Hypothalamus (tissue), 51 donors: ENCODE data around the gene SP110.
"Not testable (repeated sequence)": the region's sequence is repeated elsewhere in the genome, so short reads cannot be mapped to it uniquely, and the experiment has no call there.

Experiments used
- DNase-seq, 51 donors: peaks; one replicate each; lab custom pipeline; 2025; lab: John Stamatoyannopoulos, UW

The SP110 gene

DNA sequence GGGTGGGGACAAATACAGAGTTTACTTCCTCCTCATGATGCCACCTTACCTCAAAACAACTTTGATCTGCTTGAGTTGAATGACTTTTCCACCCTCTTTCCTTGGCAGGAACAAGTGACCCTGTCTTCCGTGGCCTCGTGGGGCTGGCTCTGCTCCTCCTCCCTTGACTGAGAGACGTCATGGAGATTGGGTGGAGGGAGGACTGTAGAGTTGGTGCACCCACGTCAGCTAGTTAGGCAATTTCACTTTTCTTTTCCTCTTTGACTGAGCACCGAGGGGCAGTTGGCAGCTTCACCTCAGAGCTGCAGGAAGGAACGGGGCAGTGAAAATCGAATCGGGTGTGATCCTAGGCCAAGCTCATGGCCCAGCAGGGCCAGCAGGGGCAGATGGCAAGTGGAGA lies 5.7 kb upstream of the SP110 start, which contains the start of gene SP140:
Gene SP140, plus strand, starts transcription at position 251 of the 400 bp plus-strand sequence. Its CDS starts 109 bp downstream, at position 360.
- peak in 13 of 51 donors; percentile 1 to 13 (median 7) for DNase-seq

GRCh38 chr2:230224458-230224857 lies 4.7 kb upstream of the SP110 start:
- DNase-seq, result no peak

DNA sequence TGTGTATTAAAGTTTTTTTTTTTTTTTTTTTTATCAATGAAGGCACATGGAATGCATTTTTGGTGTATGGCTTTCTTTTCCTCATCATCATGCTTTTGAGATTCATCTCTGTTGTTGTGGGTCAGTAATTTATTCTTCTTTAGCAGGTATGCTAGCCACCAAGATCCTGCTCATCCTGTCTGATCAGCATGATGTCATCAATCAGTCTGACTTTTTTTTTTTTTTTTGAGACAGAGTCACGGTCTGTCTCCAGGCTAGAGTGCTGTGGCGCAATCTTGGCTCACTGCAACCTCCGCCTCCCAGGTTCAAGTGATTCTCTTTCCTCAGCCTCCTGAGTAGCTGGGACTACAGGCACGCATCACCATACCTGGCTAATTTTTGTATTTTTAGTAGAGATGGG lies 3.0 kb upstream of the SP110 start:
- not testable (repeated sequence) for DNase-seq

DNA sequence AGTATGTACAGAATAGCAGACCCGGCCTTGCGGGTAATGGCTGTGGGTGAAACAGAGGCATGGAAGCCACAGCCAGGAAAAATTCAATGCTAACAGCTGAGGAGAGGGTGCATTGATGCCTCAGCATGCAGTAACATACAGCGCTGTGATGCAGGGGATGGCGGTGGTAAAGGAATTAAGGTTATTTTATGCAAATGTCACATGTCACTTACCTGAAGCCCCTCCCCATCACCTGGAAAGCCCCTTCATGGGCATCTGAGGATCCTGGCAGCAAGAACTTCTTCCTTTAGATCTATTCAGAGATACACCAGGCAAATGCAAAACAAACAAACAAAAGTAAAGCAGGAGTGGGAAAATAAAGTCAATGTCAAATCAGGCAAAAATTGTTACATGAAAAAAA lies 1.7 kb upstream of the SP110 start:
- no peak for DNase-seq

- DNase-seq, result no peak
These were observed 674 bp upstream of the SP110 start for GRCh38 chr2:230220347-230220969.

- no peak for DNase-seq
These were observed 1.4 kb downstream of the SP110 start for GRCh38 chr2:230218421-230218820.

DNA sequence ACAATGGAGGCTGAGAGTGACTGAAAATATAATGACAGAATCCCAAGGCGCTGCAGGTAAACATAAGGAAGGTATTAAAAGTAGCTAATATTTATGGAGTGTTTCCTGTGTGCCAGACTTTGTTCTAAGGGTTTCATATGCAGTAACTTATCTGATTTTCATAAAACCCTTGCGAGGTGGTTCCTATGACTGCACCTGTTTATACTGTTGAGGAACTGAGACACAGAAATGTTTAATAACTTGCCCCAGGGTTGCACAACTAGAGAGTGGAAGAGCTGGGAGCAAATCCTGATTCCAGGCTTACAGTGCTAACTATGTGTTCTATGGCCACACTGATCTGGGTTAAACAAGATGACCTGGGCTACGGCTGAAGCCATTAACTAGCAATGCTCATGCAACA lies 2.4 kb downstream of the SP110 start:
- DNase-seq, result no peak

- no peak for DNase-seq
These were observed 3.3 kb downstream of the SP110 start for GRCh38 chr2:230216489-230216888.

GRCh38 chr2:230209422-230210051 lies 10.2 kb downstream of the SP110 start:
- peak in 1 of 51 donors; percentile 8 for DNase-seq

GRCh38 chr2:230208576-230208975 lies 11.2 kb downstream of the SP110 start:
- no peak for DNase-seq

- DNase-seq, result no peak
These were observed 14.1 kb downstream of the SP110 start for GRCh38 chr2:230205721-230206120.

DNA sequence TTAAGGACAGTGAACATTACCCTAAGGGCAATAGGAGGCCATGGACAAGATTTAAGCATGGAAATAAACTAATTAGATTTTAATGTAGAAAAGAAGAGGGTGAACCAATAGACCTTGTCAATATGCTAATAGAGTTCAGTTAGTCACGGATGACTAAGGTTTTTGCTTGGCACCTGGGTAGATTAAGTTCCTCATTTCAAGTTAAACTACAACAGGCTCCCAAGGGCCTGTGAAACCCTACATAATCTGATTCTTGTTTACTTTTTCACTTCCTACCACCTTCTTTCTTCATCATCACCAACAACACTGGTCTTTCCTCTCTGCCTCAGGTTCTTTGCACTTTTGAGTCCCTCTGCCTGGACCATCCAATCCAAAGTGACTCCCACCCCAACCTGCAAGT lies 14.8 kb downstream of the SP110 start:
- no peak for DNase-seq

DNA sequence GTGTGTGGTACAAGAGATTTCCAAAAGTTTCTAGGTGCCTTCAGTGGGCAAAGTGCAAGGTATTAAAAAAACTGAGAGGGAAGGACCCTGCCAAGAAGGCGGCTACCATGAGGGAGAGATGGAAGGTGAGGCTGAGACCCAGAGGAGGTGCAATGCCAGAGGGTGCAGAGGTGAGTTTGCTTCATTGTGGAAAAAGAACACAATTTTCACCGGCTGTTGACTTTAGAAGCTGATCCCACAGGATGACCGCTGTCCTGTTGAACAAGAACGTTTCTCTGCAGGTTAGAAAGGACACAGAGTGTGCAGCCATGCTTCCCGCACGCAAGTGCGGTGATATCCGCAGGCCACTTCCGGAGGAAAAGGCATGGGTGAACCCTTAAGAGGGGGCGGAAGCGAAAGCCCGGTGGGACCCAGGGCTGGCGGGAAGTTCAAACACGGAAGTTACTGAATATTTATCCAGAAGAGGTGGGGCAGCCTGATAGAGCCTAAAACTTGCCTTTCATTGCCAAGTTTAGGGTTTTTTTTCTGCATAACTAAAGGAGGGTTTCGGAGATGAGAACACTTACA lies 16.6 kb downstream of the SP110 start:
- DNase-seq, result no peak

- DNase-seq, result no peak
These were observed 17.2 kb downstream of the SP110 start for GRCh38 chr2:230202430-230203109.

GRCh38 chr2:230184727-230185578 lies 34.8 kb downstream of the SP110 start:
- no peak for DNase-seq

DNA sequence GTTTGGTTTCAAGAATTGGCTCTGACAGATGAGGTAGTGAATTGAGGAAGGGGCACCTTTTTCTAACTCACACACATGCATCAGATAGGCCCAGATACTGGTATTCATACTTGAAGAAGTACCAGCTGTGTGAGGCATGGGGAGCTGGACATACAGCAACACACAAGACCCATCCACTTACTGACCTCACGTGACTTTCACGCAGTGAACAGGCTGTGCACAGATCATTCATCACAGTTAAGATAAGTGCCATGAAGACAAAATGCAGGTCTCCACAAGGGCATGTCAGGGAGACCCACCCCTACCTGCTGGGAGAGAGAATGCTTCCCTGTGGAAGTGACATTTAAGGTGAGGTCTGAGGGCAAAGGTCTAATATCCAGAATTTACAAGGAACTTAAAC lies 38.6 kb downstream of the SP110 start:
- DNase-seq, result no peak

DNA sequence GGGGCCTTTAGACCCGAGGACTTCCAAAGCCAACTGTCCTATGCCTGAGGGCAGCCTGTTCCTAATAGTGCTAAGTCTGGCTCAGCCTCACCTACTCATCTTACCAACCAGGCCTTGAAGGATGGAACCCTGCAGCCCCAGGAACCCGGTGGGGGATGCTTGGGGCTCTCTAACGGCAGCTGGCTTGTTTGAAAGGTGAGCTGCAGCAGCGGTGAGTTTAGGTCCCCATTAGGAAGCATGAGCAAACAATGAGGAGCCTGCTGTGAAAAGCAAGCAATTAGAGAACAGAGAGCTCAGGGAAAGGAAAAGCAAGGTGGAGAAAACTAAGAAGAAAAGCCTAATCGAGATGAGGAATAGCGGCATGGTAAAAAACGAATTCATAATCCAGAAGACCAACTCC lies 39.9 kb downstream of the SP110 start:
- DNase-seq, result no peak

DNA sequence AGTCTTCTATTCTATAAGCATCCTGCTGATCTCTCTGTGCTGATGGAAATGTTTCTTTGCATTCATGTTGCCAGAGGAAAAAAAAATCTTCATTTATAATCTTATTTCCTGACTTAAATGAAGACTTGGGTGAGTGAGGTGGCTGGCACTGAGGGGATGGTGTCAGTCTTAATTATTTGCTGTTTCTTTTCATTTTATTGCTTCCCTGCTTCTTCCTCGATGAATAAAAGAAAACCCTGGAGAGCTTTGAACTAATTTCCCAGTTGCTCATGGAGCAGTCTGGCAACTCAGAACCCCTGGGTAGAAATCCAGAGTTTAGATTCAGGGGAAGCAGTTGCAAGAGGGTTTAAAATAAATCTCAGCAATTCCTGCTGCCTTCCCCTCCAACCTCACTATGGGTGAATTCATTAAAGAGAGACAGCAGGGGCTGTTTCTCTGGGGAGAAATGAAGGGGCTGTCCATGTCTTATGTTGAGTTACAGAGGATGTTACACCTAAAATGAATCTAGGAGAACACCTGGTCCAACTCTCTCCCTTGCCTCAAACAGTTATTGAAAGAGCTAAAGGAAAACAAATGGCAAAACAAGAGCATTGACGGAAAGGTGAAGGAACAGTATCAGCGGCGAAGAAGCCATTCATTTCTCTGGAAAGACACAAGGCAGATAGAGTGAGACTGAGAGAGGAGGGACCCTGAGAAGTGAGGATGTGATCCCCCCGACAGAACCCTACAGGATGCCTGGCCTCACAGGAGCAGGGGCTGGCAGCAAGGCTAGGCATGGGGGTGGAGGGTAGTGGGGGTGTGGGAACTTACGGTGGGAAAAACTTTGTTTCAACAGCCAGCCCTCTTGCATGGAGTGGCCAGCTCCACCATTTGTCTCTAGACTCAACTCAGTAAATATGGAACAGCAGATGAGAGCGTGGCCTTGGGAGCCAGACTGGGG lies 41.0 kb downstream of the SP110 start:
- DNase-seq, result no peak

GRCh38 chr2:230176996-230177395 lies 42.8 kb downstream of the SP110 start:
- DNase-seq, result no peak

GRCh38 chr2:230174466-230174865 lies 45.3 kb downstream of the SP110 start:
- no peak for DNase-seq
